HepG2 (cell line): ENCODE measurements around the gene SLC22A23. TPM values are rescaled to one million over a fixed set of nuclear protein-coding genes. Genes with fewer than 3 reads are reported as not detected.

Source experiments
- AKNA ChIP-seq: sonication (generic); formaldehyde crosslinking; IDR thresholded peaks from 2 replicates; pipeline ENCODE4 v1.4.0; 2020; ENCODE audit warnings: missing genetic modification reagents, borderline replicate concordance
- CTCF ChIP-seq: sonication (generic); formaldehyde crosslinking; IDR thresholded peaks from 2 replicates; pipeline ENCODE4 v1.5.0; 2020; ENCODE audit warnings: mild to moderate bottlenecking, missing genetic modification reagents, moderate library complexity
- FOXP1 ChIP-seq, 2 experiments: fragments of 450-650 bp in 1 of 2; IDR thresholded peaks; 2 replicates each; pipeline ENCODE4 v1.6.1; 2017 to 2018; ENCODE audit warnings: antibody characterized with exemption in 1 of 2
- HMGXB3 ChIP-seq: sonication (generic); formaldehyde crosslinking; IDR thresholded peaks from 2 replicates; pipeline ENCODE4 v1.4.0; 2020; ENCODE audit warnings: missing genetic modification reagents, borderline replicate concordance
- KLF9 ChIP-seq: IDR thresholded peaks from 2 replicates; pipeline ENCODE4 v1.6.1; 2016; ENCODE audit warnings: low read depth
- RAD21 ChIP-seq: fragments of 450-650 bp; formaldehyde crosslinking; IDR thresholded peaks from 2 replicates; pipeline ENCODE4 v1.5.0; 2020; ENCODE audit warnings: mild to moderate bottlenecking
- SMYD3 ChIP-seq: sonication (generic); formaldehyde crosslinking; IDR thresholded peaks from 2 replicates; pipeline ENCODE4 v1.8.1; 2023; ENCODE audit warnings: mild to moderate bottlenecking, missing genetic modification reagents
- ZFX ChIP-seq: sonication (generic); formaldehyde crosslinking; IDR thresholded peaks from 2 replicates; pipeline ENCODE4 v1.4.0; 2020; ENCODE audit warnings: mild to moderate bottlenecking, low read depth, missing genetic modification reagents, moderate library complexity
- ZNF224 ChIP-seq: sonication (generic); formaldehyde crosslinking; IDR thresholded peaks from 2 replicates; pipeline ENCODE4 v1.5.0; 2020; ENCODE audit warnings: mild to moderate bottlenecking, missing genetic modification reagents
- ZNF512B ChIP-seq: sonication (generic); formaldehyde crosslinking; IDR thresholded peaks from 2 replicates; pipeline ENCODE4 v1.5.1; 2020; ENCODE audit warnings: missing genetic modification reagents, mild to moderate bottlenecking, borderline replicate concordance
- ZNF513 ChIP-seq: sonication (generic); formaldehyde crosslinking; conservative IDR thresholded peaks from 2 replicates; pipeline ENCODE4 v1.5.0; 2020; ENCODE audit warnings: missing genetic modification reagents
- ZNF644 ChIP-seq: IDR thresholded peaks from 2 replicates; pipeline ENCODE4 v1.6.1; 2016; ENCODE audit warnings: low read depth
- polyA plus RNA-seq, 8 experiments: library from polyadenylated mRNA; depleted of rRNA in 3 of 8; stranded (reverse) in 7 of 8; unstranded in 1 of 8; fragments of >200 nt; fragmentation: Illumina TruSeq in 4 of 8; extraction: Trizol in 4 of 8; gene quantifications; 2 replicates each; pipeline versions ENCODE4 v1.2.1 to v1.2.3, GENCODE V29; 2011 to 2016; ENCODE audit warnings: low read depth in 4 of 8, missing spikeins in 1 of 8, mixed read lengths in 1 of 8; ENCODE audit not compliant: insufficient read depth in 1 of 8
- total RNA-seq, 5 experiments: library from RNA; depleted of rRNA; stranded (reverse); fragments of >200 nt; fragmentation: Illumina TruSeq; extraction: Trizol; gene quantifications; 2 replicates each; pipeline ENCODE4 v1.2.3, GENCODE V29; 2016; ENCODE audit warnings: low read depth in 1 of 5

Gene SLC22A23
- total and polyA plus RNA-seq, 2 of the 13 experiments (the other 11 are each of a cell fraction or from before 2014, with no cell fraction given): 11.8 to 17.5 TPM

- peak; percentile 59; the same call in 1 of the 2 replicates for TF ChIP-seq FOXP1 (IDR thresholded peaks at IDR 0.05)
- peak; percentile 98 for TF ChIP-seq FOXP1 (CRISPR knock-in tag; IDR thresholded peaks at IDR 0.05)
- TF ChIP-seq HMGXB3 (CRISPR knock-in tag): peak; percentile 88
- no peak for TF ChIP-seq ZNF513 (CRISPR knock-in tag)
- TF ChIP-seq ZNF512B (CRISPR knock-in tag): peak; percentile 86; the same call in 1 of the 2 replicates
- TF ChIP-seq KLF9: peak; percentile 26
- no peak for TF ChIP-seq AKNA (CRISPR knock-in tag)
- TF ChIP-seq RAD21 (CRISPR knock-in tag): peak; percentile 48; the same call in 1 of the 2 replicates
- TF ChIP-seq ZNF224 (CRISPR knock-in tag): 0 out of 2 replicates have a peak, but pooled peaks have one; percentile 84
- TF ChIP-seq ZNF644 (CRISPR knock-in tag): peak; percentile 77; the same call in 1 of the 2 replicates
- peak; percentile 91 for TF ChIP-seq ZFX
- peak; percentile 37; the same call in 1 of the 2 replicates for TF ChIP-seq CTCF (CRISPR knock-in tag)
- no peak; the same call in 1 of the 2 replicates for TF ChIP-seq SMYD3 (CRISPR knock-in tag)
Measured at GRCh38 chr6:3409699-3410384, 47.0 kb downstream of the SLC22A23 start (continued).
